HG02970 (cell line): ENCODE data around the gene GMDS.

Experiments
- ATAC-seq: cut with Tn5 transposase; IDR thresholded peaks from one replicate; pipeline ENCODE4 v1.9.1; 2021; ENCODE audit warnings: mild to moderate bottlenecking, moderate library complexity, moderate number of reproducible peaks; ENCODE audit not compliant: unreplicated experiment, low FRiP score

GMDS gene

DNA sequence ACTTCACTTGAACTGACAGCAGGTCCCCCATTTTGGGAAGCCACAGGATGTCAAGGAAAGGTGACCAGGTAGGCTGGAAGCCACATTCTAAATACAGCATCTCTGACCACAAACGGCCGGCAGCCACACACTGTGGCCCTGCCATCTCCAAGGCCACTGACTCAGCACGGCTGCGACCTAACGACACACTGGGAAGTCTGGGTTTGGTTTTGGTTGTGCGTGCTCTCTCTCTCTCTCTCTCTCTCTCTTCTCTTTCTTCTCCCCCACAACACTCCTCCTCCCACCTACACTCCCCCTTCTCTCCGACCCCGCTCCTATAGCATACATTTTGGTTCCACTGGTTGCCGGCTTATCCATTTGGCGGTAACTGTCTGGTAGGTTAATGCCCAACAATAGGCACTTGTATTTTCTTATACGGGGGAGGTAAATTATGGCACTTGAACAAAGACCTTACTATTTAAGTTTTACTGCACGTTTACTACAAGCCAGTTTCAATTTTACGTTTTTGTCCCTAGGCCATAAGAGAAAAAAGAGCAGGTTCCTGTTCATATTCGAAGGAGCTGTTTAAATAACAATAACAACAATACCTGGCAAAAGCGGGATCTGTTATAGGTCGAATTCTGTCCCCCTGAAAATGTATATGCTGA is 103.6 kb downstream of the GMDS start:
- no peak for ATAC-seq

DNA sequence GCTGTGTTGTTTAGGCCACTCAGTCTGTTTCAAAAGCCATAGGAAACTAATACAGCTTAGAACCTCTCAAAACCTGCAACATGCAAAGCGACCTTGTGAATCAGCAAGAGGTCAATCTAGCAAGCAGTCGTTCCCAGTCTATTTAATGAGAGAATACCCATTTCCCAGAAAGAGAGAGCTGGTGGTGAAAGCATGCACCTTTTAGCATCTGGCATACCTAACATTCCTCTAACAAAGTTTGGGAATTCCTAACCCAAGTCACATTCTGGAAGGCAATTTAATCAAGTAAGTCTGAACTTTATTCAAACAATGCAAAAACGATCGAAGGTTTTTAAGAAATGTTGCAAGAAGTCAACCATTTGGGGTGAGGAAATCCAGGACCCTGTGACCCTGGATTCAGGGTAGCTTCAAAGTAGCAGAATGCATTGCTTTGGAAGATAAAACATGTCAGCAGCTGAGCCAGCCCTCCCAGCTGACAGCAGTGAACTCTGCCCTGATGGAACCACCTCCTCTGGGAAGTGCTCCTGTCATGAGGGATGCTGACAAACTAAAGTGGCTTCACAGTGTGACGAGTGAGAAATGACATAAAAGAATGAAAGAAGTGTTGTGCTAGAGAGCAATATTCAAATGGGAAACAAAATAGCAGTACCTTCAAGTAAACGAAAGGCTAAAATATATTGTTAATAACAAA is 104.8 kb downstream of the GMDS start:
- no peak for ATAC-seq

DNA sequence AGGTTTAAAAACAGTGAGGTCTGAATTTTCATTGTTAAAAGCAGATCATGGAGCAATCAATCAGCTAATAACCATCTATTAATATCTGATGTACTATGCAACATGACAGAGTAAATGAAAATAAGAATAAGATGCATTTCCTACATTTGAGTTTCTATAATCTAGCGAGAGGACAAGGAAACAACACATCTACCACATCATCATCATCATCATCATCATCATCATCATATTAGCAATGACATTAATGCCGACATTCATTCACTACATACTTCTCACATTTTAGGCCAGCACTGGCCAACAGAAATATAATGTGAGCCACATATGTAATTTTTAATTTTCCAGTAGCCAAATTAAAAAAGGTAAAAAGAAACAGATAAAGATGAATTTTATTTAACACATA is 110.0 kb downstream of the GMDS start:
- no peak for ATAC-seq

DNA sequence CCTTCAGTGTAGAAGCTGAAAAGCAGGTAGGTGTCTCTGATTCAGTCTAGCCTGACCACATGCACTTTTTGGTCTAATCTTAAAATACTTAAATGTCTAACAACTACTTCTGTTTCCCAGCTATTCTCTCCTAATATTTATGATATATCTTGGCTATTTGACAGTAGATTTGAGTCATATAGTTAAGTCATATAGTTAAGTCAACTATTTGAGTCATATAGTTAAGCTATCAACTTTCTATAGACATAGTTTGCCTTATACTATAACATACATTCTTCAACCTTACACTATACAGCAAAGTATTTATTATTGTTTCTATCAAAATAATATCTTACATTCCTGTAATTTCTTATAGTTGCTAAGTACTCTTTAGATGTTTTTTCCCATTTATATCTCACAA is 110.9 kb downstream of the GMDS start:
- no peak for ATAC-seq

DNA sequence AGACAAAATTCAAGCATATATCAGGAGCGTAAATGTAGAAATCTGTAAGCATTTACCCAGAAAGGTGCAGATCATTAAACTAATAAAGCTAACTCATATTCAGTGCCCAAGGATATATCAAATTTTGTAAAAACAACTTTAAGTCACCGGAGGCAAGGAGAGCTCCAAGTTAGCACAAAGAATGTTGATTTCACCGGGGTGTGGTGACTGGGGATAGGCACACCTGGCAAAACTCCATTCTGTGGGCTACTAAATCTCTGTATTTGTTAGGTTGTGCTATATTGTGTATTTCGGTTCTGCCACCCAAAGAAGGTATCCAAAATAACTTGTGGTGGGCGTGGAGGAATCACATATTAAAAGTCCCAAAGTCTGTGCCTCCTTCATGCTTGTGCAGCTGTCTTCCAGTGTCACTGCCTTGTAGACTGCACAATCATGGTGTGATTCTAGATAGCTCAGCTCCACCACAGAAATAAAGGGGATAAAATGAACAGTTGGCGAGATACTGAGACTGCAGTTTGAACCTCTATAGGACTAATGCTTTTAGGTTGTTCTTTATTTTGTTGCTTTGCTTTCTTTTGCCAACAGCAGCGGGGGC is 111.6 kb downstream of the GMDS start:
- no peak for ATAC-seq

DNA sequence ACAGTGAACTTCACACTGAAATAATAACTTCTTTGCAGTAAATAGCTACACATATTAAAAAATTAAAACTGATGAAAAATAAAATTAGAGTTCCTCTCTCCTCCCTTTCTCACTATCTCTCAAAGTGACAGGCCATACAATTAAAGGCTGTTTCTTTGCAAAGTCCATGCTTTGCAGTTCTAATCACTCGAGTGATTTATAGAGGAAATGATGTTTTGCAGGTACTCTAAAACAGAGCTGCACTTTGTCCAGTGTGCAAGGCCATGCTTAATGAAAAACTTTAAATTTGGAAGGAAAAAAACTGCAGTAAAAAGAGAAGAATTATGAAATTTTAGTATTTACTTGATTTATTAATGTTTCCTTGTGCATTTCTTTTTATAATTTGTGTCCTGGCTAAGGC is 112.5 kb downstream of the GMDS start:
- no peak for ATAC-seq

DNA sequence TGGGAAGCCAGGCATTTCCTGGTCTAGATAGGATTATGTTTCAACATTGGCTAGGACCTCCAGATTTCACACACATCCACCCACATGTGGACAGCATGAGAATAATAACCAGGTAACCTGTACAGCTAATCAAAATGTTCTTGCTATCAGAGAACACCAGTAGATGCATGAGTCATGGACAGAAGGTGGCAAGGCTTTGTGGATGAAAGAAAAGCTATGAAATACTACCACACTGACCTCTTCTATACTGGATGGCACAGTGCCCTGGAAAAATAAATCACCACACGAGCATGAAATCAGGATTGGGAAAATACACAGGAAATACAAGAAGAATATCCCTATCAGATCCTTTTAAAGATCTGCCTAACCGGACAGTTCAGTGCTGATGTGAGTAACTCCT is 113.0 kb downstream of the GMDS start:
- ATAC-seq: no peak

DNA sequence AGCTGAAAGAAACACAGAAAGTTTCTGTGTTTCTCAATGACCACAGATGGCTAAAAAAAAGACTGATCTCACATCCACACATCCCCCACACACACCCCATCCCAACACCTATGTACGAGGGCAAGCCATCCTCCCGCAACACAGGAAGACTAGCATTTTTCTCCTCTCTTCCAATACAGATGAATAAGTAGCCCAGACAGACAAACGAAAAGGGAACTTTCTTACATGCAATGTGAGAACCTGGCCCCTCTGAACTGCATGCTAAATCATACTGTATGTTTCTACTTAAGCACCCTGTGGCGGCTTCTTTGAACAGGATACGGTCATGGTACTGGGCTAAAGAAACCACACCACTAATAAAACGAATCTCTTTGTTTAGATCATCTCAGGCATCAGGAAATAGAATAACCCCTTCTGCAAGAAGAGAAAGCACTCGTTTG is 116.2 kb downstream of the GMDS start:
- no peak for ATAC-seq

DNA sequence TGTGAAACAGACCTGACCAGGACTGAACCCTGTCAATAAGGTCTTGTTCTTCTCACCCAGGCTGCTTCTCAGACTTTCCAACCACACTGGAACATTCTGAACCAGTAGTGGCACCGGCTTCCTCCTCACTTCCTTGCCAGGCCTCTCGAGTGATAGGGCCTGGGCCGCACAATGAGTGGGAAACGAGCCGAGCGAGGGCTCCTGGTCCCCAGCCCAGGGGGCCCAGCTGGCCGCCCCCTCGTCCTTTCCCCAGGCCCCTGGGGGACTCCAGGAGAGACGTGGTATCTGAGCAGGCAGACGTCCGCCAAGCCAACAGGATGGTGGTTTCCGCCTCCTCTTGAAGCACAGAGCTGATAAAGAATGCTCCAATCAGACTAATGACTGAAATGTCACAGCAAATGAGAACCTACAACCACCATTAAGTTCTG is 117.9 kb downstream of the GMDS start:
- ATAC-seq: no peak

DNA sequence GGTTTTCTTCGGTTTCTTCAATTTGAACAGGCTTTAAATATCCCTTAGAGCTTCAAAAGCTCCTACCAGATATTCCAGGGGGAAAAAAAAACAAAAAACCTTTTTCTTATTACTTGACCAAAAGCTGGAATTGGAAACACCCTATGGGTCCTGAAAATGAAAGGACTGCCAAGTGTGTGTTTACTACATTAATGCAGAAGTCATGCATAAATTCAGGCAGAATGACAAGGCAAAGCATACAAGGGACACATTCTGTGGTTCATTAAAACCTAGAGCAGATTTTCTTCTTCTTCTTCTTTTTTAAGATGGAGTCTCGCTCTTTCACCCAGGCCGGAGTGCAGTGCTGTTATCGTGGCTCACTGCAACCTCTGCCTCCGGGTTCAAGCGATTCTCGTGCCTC is 119.1 kb downstream of the GMDS start:
- ATAC-seq: no peak

DNA sequence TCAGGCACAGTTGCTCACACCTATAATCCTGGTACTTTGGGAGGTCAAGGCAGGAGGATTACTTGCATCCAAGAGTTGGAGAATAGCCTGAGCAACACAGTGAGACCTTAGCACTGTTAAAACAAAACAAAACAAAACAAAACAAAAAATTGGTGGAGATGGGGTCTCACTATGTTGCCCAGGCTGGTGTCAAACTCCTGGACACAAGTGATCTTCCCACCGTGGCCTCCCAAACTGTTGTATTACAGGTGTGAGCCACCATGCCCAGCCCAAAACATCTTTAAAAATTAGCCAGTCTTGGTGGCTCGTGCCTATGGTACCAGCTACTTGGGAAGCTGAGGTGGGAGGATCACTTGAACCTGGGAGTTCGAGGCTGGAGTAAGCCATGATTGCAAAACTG is 120.2 kb downstream of the GMDS start:
- ATAC-seq: no peak

DNA sequence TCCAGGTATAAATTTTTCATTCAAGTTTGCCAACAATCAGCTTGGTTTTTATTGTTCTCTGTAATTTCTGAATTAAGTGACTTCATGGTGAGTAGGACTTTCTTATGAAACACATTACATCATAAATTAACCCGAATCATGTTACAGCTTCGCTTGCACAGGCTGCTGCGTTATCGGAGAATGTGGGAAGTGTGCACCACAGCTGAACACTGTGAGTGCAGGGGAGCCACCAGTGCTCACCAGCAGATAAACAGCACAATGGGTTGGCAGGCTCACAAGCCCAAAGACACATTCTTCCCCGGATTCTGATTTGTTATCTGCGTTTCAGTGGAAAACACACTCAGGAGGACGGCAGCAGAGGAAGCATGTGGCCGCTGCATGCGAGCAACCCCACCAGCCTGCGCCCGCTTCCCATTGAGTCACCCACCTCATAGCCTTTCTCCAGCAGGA is 121.1 kb downstream of the GMDS start:
- no peak for ATAC-seq

DNA sequence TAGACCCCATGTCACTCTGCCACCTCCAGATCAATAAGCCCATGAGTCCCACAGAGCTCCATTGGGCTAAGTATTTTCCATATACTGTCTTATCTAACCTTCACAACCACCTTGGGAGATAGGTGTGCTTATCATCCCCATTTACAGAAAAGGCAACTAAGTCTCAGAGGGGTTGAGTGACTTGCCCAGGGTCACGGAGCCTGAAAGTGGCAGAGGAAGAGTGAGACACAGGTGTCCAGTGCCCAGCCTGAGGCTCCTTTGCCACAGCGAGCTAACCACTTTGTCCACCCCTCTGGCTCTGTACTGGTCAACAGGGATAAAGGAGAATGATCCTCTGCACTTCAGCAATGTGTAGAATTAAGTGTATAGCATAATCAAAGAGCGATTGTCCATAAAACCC is 124.5 kb downstream of the GMDS start:
- no peak for ATAC-seq

DNA sequence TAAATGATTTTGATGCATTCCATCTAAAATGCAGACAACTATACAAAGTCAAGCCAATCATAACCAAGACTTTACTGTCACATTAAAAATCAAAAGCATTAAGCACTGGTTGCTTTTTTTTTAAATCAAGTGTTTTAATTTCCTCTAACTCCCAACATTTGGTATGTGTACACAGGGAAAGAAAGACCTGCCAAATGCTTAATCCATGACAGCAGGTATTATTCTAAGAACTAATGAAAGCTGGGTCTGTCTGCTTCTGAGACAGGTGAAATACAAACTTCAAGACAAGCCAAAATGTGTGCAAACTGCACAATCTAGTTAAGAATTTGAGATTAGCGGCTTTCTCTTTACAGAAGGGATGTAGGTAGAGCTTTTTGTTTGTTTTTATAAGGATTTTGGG is 126.1 kb downstream of the GMDS start:
- no peak for ATAC-seq

DNA sequence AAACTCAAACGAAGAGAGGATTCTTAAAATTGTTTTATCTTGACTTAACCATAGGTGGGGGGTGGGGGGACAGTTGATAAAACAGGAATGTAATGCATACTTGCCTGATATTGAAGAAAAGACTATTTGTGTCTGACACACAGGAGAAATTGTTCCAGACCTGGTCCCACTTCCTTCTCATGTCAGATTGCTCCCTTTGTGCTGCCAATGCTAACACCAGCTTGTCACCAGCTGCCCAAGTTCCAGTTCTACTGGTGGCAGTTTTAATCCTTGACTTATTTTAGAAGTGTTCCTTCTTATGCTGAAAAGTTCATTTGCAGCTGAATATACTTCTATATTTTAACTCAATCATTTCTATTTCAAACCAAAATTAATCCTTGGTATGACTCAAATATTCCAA is 127.3 kb downstream of the GMDS start:
- no peak for ATAC-seq

DNA sequence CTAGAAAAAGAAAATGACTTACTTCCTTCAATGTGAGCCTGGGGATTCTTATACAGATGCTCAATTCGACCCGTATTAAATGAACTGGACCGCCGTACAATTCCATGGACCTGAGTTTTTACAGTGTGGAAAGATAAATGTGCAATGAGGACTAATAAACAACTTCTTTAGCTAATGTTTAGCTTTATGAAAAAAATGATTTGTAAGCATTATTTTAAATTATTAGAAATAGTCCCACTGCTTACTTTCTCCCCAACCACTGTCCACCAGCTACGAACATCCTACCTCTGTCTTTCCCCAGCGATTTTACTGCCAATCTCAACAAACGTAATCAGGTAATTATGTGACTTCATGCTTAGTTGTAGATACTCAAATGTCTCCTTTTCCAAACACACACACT is 128.0 kb downstream of the GMDS start:
- no peak for ATAC-seq

DNA sequence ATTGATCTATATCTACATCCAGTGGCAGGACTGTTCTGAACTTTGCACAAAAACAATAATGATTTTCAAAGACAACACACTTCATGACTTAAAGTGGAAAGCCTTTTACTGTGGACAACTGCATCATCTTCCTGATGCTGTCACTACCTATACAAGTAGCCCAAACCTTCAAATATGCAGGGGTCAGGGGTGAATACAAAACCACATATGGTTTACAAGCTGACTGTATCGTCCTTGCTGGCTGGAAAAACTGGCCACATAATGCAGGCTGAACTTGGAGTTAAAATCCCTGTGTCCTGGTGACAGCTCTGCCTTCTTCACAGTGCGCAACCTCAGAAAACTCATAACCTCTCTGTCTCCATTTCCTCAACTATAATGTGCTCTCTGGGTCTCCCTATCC is 128.9 kb downstream of the GMDS start:
- ATAC-seq: no peak

DNA sequence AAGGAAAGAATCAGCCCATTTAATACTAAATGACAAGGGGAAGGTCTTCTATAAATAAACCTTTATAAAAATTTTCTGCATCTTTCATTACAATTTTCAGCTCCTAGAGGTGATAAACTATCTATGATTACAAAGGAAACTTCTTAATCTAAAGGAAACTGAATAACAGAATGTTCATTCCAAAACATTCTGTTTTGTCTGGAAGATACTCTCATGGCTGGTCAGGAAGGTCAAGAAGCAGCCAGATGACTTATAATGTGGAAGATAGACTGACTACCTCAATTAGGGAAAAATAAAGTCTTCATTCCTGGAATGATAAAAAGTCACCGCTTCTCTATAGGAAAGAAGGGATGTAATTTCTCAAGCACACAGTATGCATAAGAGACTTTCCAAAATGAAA is 131.3 kb downstream of the GMDS start:
- ATAC-seq: no peak

DNA sequence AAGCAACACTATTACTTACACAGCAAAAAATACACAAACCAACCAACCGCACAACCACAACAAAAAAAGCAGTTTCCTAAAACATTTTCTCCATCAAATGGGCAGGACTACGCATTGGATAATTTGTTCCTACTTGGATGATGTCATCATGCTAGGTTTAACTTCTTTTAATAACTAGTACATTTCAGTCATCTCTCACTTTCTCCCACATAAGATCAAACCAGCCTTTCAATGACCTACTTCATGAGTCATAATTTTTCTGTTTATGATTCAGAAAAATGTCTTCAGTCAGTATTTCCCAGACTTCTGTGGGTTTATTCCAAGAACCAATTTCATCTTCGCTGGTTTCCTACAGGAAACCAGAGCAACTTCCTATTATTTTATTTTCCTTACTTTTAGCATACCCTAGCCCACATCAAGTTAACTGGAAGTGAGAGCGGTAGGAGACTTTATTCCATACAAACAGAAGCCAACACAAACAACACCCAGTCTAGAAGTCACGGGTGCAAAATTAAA is 134.2 kb downstream of the GMDS start:
- no peak for ATAC-seq

DNA sequence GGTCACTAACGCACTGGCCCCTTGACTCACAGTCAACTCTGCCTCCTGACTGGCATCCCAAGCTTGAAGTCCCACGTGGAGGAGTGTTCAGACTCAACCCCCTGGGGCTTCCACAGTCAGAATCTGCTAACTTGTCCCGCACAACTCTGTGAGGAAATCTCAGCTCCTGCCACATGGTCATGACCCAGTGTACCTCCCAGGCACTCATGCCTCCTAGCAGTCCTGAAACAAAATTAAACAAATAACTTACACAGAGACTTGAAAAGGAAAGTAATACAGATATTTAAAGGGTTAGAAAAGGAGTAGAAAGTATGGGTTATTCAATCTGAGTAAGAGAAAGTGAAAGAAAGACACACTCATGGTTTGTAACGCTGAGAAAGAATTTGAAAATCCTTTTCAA is 134.9 kb downstream of the GMDS start:
- ATAC-seq: no peak

DNA sequence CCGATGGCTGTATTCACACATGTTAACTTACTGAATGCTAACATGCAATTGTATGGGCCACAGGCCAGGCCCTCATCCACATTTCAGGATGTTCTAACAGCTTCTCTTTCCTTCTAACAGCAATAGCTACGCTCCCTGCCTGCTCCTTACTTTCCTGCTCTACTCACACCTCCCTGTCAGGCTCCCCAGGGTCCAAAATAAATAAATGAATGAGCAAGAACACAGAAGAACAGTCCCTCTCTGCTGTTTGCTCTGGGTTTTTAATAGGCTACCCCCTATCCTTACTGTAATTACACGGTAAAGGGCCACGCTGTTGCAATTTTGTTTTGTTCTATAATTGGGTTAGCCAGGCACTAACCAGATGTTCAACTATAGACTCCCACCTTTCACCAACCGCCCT is 135.6 kb downstream of the GMDS start:
- no peak for ATAC-seq
